Raji (cell line): ENCODE measurements around the gene SLC30A10.

Experiments
- POLR2A ChIP-seq: IDR thresholded peaks from 2 replicates; pipeline ENCODE4 v1.6.1; 2011; ENCODE audit warnings: low read depth, low read length, control low read depth; ENCODE audit not compliant: insufficient read depth

SLC30A10 gene

GRCh38 chr1:219927956-219928790 is at the start of gene SLC30A10:
TSS of gene SLC30A10 (minus strand) at chr1:219928557. CDS start at chr1:219928440, 117 bp downstream.
- TF ChIP-seq POLR2A, result no peak

GRCh38 chr1:219973213-219973612 is 44.9 kb upstream of the SLC30A10 start:
- TF ChIP-seq POLR2A, result no peak

- TF ChIP-seq POLR2A, result no peak
These were observed 39.0 kb upstream of the SLC30A10 start for GRCh38 chr1:219967361-219967760.

- TF ChIP-seq POLR2A, result no peak
These were observed 37.7 kb upstream of the SLC30A10 start for GRCh38 chr1:219966071-219966349.

- TF ChIP-seq POLR2A, result no peak
These were observed 37.1 kb upstream of the SLC30A10 start for GRCh38 chr1:219965285-219966070.

GRCh38 chr1:219963432-219963831 is 35.1 kb upstream of the SLC30A10 start:
- TF ChIP-seq POLR2A, result no peak

GRCh38 chr1:219961684-219962083 is 33.3 kb upstream of the SLC30A10 start:
- no peak for TF ChIP-seq POLR2A

- TF ChIP-seq POLR2A, result no peak
These were observed 31.3 kb upstream of the SLC30A10 start for GRCh38 chr1:219959540-219960203.

GRCh38 chr1:219958875-219959417 is 30.6 kb upstream of the SLC30A10 start:
- no peak for TF ChIP-seq POLR2A

GRCh38 chr1:219954736-219955421 is 26.5 kb upstream of the SLC30A10 start:
- no peak for TF ChIP-seq POLR2A

GRCh38 chr1:219954052-219954451 is 25.7 kb upstream of the SLC30A10 start:
- no peak for TF ChIP-seq POLR2A

GRCh38 chr1:219952361-219952760 is 24.0 kb upstream of the SLC30A10 start:
- TF ChIP-seq POLR2A, result no peak

- TF ChIP-seq POLR2A, result no peak
These were observed 17.4 kb upstream of the SLC30A10 start for GRCh38 chr1:219945795-219946194.

- TF ChIP-seq POLR2A, result no peak
These were observed 13.1 kb upstream of the SLC30A10 start for GRCh38 chr1:219941179-219942118.
